ENCODE results near the gene TTC8. TPM values are rescaled to one million over a fixed set of nuclear protein-coding genes. Genes with fewer than 3 reads are reported as not detected.

TTC8 gene
- total and polyA plus RNA-seq, 2 donors (not counting 3 experiments of a cell fraction or from before 2014, with no cell fraction given) = 11.9 to 16.3 TPM

DNA sequence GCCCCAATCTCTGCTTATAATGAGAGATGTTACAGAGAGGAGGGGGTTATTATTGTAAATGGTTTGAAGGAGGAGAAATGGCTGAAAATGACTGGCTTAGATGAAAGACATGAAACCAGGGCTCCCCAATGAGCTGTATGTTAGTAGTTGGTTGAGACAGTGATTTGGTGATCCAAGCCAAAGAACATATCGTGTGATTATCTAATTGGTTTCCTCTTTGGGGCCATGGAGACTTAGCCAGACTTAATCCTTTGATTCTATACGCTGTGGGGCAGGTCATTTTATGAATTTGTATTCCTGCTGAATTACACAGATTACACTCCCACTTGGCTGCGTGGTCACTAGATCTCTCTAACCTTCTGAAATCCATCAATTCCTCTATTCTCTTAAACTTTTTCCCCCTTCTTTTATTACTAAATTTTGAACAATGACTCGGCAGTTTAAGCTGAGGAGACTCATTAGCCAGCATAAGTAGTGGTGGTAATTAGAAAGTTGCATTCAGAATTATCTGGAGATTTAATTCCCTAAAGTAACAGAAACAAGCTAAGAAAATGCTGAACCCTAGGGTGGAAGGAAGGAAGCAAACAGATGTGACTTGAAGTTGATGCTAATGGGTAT lies 5.3 kb downstream of the TTC8 start:
- H4K20me1 ChIP-seq (replicated peaks; ENCODE audit: control insufficient read depth, extremely low read depth, insufficient read depth, low read length) = no peaks in the 10 kb centered on the region

More for the DNA sequence above, 5.3 kb downstream of the TTC8 start:
- Histone ChIP-seq H3K9me3 (replicated peaks; ENCODE audit: control insufficient read depth, insufficient read depth, low read length) (no peaks in the 10 kb centered on the region), H3K4me1 (ENCODE audit: control insufficient read depth, extremely low read depth, insufficient read depth, low read length) (peaks cover 6% of the 10 kb centered on the region), H3K27ac (ENCODE audit: insufficient read depth, low read depth, low read length) (no peak overlapping the region), H3K9me1 (replicated peaks; ENCODE audit: control insufficient read depth, extremely low read depth, insufficient read depth, low read length) (no peaks in the 10 kb centered on the region), H3K4me3 (replicated peaks in 1 of 3; ENCODE audit: insufficient read depth in 1 of 3, low read depth in 1 of 3, low read length in 3 of 3) (no peak overlapping the region), H3K36me3 (ENCODE audit: control insufficient read depth in 2 of 2, extremely low read depth in 1 of 2, insufficient read depth in 2 of 2, low read length in 2 of 2) (no peaks in the 10 kb centered on the region), H3K9ac (replicated peaks; ENCODE audit: extremely low read depth, insufficient read depth, low read length) (no peak overlapping the region), H3K27me3 (ENCODE audit: control insufficient read depth in 2 of 2, insufficient read depth in 2 of 2, low read length in 2 of 2) (no peaks in the 10 kb centered on the region), H3K4me2 (ENCODE audit: insufficient read depth, low read length) (no peak overlapping the region), H3K79me2 (ENCODE audit: control insufficient read depth, insufficient read depth, low read length) (no peaks in the 10 kb centered on the region), H2AFZ (ENCODE audit: low read depth, low read length) (no peak overlapping the region)
- TF ChIP-seq, protein P1, sequence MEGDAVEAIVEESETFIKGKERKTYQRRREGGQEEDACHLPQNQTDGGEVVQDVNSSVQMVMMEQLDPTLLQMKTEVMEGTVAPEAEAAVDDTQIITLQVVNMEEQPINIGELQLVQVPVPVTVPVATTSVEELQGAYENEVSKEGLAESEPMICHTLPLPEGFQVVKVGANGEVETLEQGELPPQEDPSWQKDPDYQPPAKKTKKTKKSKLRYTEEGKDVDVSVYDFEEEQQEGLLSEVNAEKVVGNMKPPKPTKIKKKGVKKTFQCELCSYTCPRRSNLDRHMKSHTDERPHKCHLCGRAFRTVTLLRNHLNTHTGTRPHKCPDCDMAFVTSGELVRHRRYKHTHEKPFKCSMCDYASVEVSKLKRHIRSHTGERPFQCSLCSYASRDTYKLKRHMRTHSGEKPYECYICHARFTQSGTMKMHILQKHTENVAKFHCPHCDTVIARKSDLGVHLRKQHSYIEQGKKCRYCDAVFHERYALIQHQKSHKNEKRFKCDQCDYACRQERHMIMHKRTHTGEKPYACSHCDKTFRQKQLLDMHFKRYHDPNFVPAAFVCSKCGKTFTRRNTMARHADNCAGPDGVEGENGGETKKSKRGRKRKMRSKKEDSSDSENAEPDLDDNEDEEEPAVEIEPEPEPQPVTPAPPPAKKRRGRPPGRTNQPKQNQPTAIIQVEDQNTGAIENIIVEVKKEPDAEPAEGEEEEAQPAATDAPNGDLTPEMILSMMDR (IDR thresholded peaks at IDR 0.05; ENCODE audit: extremely low read depth in 1 of 2, insufficient read depth in 1 of 2, low read depth in 1 of 2, low read length in 2 of 2) = no peak
- TF ChIP-seq JUN (IDR thresholded peaks at IDR 0.05; ENCODE audit: borderline replicate concordance, insufficient read depth, insufficient read length, low read depth) (no peak), GATA2 (IDR thresholded peaks at IDR 0.05; ENCODE audit: insufficient read depth, insufficient read length, low read depth, low read length) (no peak), POLR2AphosphoS5 (IDR thresholded peaks at IDR 0.05; ENCODE audit: insufficient read depth, low read depth, low read length) (no peak), MYC (IDR thresholded peaks at IDR 0.05; ENCODE audit: low read depth, low read length) (no peak)
- TF ChIP-seq, protein P2, sequence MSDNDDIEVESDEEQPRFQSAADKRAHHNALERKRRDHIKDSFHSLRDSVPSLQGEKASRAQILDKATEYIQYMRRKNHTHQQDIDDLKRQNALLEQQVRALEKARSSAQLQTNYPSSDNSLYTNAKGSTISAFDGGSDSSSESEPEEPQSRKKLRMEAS (IDR thresholded peaks at IDR 0.05; ENCODE audit: insufficient read depth, insufficient read length) = no peak
- intact Hi-C loops (cut with micrococcal nuclease) (no loop called here), dilution Hi-C loops (cut with MboI; ENCODE audit: extremely low pct_ligation_motif_present, low sequenced_read_pairs) (no loop called here)
- BruUV-seq (replicated peaks) = no TSS peak
- FAIRE-seq = no peak
- no peak for DNase-seq (ENCODE audit: low read depth, low spot score)
- CTCF ChIA-PET = interaction anchor here (6.0 kb wide), 1 partner anchor 10 kb away, joined by 27 read pairs; no protein-coding TSS in a partner anchor
- POLR2A ChIA-PET = no interaction called here
